GM23338 (cell line): ENCODE results near the gene CACNA1S.

Source experiments
- CREB1 ChIP-seq: fragments of 250-450 bp; sonication (Bioruptor Pico); IDR thresholded peaks from 2 replicates; pipeline ENCODE4 v1.5.0; 2020; ENCODE audit warnings: low read depth, mild to moderate bottlenecking, moderate library complexity
- EZH2 ChIP-seq: fragments of 200-600 bp; sonication (generic); IDR thresholded peaks from one replicate; pipeline ENCODE4 v1.8.0; 2017; ENCODE audit warnings: antibody characterized with exemption, mild to moderate bottlenecking, low read depth; ENCODE audit not compliant: unreplicated experiment
- EZH2phosphoT487 ChIP-seq: fragments of 200-600 bp; sonication (generic); IDR thresholded peaks from one replicate; pipeline ENCODE4 v1.8.1; 2018; ENCODE audit warnings: antibody characterized with exemption; ENCODE audit not compliant: unreplicated experiment
- JUNB ChIP-seq: IDR thresholded peaks from one replicate; pipeline ENCODE4 v1.6.1; 2016; ENCODE audit warnings: antibody characterized with exemption; ENCODE audit not compliant: unreplicated experiment
- NANOG ChIP-seq: IDR thresholded peaks from 2 replicates; pipeline ENCODE4 v1.6.1; 2016; ENCODE audit warnings: antibody characterized with exemption, borderline replicate concordance
- POLR2AphosphoS5 ChIP-seq: IDR thresholded peaks from 2 replicates; pipeline ENCODE4 v1.6.1; 2016; ENCODE audit warnings: antibody characterized with exemption, low read depth
- STAT1 ChIP-seq: IDR thresholded peaks from one replicate; pipeline ENCODE4 v1.6.1; 2016; ENCODE audit warnings: antibody characterized with exemption; ENCODE audit not compliant: unreplicated experiment
- ZNF114 ChIP-seq: fragments of 250-450 bp; sonication (Bioruptor Pico); IDR thresholded peaks from 2 replicates; pipeline ENCODE4 v1.5.0; 2020; ENCODE audit warnings: mild to moderate bottlenecking, moderate library complexity
- TF ChIP-seq, protein P1 (sequence below): IDR thresholded peaks from one replicate; pipeline ENCODE4 v1.6.1; 2018; ENCODE audit warnings: antibody characterized with exemption; ENCODE audit not compliant: unreplicated experiment
- TF ChIP-seq, protein P2 (sequence below), 2 experiments: fragments of 200-600 bp in 1 of 2; sonication (generic) in 1 of 2; conservative IDR thresholded peaks; 2 replicates each; pipeline versions ENCODE4 v1.5.1 to v1.6.1; 2016 to 2017; ENCODE audit warnings: antibody characterized with exemption in 2 of 2, low read depth in 2 of 2, mild to moderate bottlenecking in 2 of 2, moderate library complexity in 1 of 2
- TF ChIP-seq, protein P3 (sequence below): IDR thresholded peaks from 2 replicates; pipeline ENCODE4 v1.6.1; 2016; ENCODE audit warnings: antibody characterized with exemption
- TF ChIP-seq, protein P4 (sequence below): fragments of 250-450 bp; sonication (Bioruptor Pico); IDR thresholded peaks from 2 replicates; pipeline ENCODE4 v1.5.0; 2020; ENCODE audit warnings: mild to moderate bottlenecking, moderate library complexity

DNA sequence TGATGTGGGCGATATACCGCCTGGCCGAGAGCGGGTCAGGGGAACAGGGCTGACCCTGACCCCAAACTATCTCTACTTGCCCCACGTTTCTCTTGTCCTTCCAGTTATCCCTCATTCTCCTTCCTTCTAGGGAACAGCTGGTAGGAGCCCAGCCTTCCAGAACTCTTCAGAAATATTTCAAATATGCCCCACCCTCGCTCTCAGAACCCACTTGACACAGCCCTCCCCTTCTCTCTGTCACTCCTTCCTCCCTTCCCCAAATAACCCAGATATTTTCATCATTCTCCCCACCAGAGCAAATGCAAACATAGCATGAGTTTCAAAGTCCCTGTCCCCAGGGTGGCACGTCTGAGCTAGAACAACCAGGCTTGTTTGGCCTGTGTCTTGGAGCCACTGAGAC lies 1.1 kb downstream of the CACNA1S start:
- TF ChIP-seq, protein P1, sequence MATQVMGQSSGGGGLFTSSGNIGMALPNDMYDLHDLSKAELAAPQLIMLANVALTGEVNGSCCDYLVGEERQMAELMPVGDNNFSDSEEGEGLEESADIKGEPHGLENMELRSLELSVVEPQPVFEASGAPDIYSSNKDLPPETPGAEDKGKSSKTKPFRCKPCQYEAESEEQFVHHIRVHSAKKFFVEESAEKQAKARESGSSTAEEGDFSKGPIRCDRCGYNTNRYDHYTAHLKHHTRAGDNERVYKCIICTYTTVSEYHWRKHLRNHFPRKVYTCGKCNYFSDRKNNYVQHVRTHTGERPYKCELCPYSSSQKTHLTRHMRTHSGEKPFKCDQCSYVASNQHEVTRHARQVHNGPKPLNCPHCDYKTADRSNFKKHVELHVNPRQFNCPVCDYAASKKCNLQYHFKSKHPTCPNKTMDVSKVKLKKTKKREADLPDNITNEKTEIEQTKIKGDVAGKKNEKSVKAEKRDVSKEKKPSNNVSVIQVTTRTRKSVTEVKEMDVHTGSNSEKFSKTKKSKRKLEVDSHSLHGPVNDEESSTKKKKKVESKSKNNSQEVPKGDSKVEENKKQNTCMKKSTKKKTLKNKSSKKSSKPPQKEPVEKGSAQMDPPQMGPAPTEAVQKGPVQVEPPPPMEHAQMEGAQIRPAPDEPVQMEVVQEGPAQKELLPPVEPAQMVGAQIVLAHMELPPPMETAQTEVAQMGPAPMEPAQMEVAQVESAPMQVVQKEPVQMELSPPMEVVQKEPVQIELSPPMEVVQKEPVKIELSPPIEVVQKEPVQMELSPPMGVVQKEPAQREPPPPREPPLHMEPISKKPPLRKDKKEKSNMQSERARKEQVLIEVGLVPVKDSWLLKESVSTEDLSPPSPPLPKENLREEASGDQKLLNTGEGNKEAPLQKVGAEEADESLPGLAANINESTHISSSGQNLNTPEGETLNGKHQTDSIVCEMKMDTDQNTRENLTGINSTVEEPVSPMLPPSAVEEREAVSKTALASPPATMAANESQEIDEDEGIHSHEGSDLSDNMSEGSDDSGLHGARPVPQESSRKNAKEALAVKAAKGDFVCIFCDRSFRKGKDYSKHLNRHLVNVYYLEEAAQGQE = no peak
- TF ChIP-seq, protein P2, sequence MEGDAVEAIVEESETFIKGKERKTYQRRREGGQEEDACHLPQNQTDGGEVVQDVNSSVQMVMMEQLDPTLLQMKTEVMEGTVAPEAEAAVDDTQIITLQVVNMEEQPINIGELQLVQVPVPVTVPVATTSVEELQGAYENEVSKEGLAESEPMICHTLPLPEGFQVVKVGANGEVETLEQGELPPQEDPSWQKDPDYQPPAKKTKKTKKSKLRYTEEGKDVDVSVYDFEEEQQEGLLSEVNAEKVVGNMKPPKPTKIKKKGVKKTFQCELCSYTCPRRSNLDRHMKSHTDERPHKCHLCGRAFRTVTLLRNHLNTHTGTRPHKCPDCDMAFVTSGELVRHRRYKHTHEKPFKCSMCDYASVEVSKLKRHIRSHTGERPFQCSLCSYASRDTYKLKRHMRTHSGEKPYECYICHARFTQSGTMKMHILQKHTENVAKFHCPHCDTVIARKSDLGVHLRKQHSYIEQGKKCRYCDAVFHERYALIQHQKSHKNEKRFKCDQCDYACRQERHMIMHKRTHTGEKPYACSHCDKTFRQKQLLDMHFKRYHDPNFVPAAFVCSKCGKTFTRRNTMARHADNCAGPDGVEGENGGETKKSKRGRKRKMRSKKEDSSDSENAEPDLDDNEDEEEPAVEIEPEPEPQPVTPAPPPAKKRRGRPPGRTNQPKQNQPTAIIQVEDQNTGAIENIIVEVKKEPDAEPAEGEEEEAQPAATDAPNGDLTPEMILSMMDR (conservative IDR thresholded peaks at IDR 0.05; ENCODE audit: low read depth in 2 of 2) = no peak
- TF ChIP-seq POLR2AphosphoS5 (no peak), CREB1 (CRISPR knock-in tag) (no peak), EZH2phosphoT487 (no peak), EZH2 (no peak), JUNB (no peak), NANOG (no peak), ZNF114 (no peak), STAT1 (no peak)
- TF ChIP-seq, protein P3, sequence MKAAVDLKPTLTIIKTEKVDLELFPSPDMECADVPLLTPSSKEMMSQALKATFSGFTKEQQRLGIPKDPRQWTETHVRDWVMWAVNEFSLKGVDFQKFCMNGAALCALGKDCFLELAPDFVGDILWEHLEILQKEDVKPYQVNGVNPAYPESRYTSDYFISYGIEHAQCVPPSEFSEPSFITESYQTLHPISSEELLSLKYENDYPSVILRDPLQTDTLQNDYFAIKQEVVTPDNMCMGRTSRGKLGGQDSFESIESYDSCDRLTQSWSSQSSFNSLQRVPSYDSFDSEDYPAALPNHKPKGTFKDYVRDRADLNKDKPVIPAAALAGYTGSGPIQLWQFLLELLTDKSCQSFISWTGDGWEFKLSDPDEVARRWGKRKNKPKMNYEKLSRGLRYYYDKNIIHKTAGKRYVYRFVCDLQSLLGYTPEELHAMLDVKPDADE = no peak
- TF ChIP-seq, protein P4, sequence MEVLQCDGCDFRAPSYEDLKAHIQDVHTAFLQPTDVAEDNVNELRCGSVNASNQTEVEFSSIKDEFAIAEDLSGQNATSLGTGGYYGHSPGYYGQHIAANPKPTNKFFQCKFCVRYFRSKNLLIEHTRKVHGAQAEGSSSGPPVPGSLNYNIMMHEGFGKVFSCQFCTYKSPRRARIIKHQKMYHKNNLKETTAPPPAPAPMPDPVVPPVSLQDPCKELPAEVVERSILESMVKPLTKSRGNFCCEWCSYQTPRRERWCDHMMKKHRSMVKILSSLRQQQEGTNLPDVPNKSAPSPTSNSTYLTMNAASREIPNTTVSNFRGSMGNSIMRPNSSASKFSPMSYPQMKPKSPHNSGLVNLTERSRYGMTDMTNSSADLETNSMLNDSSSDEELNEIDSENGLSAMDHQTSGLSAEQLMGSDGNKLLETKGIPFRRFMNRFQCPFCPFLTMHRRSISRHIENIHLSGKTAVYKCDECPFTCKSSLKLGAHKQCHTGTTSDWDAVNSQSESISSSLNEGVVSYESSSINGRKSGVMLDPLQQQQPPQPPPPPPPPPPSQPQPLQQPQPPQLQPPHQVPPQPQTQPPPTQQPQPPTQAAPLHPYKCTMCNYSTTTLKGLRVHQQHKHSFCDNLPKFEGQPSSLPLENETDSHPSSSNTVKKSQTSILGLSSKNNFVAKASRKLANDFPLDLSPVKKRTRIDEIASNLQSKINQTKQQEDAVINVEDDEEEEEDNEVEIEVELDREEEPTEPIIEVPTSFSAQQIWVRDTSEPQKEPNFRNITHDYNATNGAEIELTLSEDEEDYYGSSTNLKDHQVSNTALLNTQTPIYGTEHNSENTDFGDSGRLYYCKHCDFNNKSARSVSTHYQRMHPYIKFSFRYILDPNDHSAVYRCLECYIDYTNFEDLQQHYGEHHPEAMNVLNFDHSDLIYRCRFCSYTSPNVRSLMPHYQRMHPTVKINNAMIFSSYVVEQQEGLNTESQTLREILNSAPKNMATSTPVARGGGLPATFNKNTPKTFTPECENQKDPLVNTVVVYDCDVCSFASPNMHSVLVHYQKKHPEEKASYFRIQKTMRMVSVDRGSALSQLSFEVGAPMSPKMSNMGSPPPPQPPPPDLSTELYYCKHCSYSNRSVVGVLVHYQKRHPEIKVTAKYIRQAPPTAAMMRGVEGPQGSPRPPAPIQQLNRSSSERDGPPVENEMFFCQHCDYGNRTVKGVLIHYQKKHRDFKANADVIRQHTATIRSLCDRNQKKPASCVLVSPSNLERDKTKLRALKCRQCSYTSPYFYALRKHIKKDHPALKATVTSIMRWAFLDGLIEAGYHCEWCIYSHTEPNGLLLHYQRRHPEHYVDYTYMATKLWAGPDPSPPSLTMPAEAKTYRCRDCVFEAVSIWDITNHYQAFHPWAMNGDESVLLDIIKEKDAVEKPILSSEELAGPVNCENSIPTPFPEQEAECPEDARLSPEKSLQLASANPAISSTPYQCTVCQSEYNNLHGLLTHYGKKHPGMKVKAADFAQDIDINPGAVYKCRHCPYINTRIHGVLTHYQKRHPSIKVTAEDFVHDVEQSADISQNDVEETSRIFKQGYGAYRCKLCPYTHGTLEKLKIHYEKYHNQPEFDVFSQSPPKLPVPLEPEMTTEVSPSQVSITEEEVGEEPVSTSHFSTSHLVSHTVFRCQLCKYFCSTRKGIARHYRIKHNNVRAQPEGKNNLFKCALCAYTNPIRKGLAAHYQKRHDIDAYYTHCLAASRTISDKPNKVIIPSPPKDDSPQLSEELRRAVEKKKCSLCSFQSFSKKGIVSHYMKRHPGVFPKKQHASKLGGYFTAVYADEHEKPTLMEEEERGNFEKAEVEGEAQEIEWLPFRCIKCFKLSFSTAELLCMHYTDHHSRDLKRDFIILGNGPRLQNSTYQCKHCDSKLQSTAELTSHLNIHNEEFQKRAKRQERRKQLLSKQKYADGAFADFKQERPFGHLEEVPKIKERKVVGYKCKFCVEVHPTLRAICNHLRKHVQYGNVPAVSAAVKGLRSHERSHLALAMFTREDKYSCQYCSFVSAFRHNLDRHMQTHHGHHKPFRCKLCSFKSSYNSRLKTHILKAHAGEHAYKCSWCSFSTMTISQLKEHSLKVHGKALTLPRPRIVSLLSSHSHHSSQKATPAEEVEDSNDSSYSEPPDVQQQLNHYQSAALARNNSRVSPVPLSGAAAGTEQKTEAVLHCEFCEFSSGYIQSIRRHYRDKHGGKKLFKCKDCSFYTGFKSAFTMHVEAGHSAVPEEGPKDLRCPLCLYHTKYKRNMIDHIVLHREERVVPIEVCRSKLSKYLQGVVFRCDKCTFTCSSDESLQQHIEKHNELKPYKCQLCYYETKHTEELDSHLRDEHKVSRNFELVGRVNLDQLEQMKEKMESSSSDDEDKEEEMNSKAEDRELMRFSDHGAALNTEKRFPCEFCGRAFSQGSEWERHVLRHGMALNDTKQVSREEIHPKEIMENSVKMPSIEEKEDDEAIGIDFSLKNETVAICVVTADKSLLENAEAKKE (CRISPR knock-in tag) = no peak
